Endothelial cell of umbilical vein (primary cell): ENCODE measurements around the gene MAT2B. TPM values are rescaled to one million over a fixed set of nuclear protein-coding genes. Genes with fewer than 3 reads are reported as not detected.

Experiments used
- BruUV-seq: library from RNA; stranded (reverse); fragments of 400-500 nt; replicated peaks from 2 replicates; lab custom pipeline; 2021; lab: Mats Ljungman, UMichigan
- CTCF ChIA-PET: fragments of 300-600, 350-600 bp; sonication (Branson Sonifier 250); formaldehyde crosslinking; loops from one replicate; lab custom pipeline; 2021; ENCODE audit warnings: antibody characterized with exemption, inconsistent platforms; lab: Charles Lee
- POLR2A ChIA-PET: fragments of 300-600, 350-600 bp; sonication (Branson Sonifier 250); formaldehyde crosslinking; loops from one replicate; lab custom pipeline; 2021; ENCODE audit warnings: antibody characterized with exemption, inconsistent platforms; lab: Charles Lee
- DNase-seq: peaks from one replicate; pipeline ENCODE4 v3.0.0-alpha.2; 2011; ENCODE audit warnings: low read depth, low spot score
- FAIRE-seq: peaks from 2 replicates; lab custom pipeline; 2011; peaks lifted over from hg19 to GRCh38; lab: Jason Lieb, UNC
- H2AFZ ChIP-seq: 2 replicates; pipeline ENCODE4 v1.6.0; 2012; ENCODE audit warnings: low read depth, low read length, control low read depth, inconsistent platforms
- H3K27ac ChIP-seq: 2 replicates; pipeline ENCODE4 v1.5.1; 2011; ENCODE audit warnings: low read depth, mild to moderate bottlenecking, control low read depth, low read length, moderate library complexity; ENCODE audit not compliant: insufficient read depth
- H3K27me3 ChIP-seq, 2 experiments: 2 replicates each; pipeline versions ENCODE4 v1.6.0 to v1.6.1; 2011; ENCODE audit warnings: low read length in 2 of 2, mixed read lengths in 1 of 2; ENCODE audit not compliant: control insufficient read depth in 2 of 2, insufficient read depth in 2 of 2
- H3K36me3 ChIP-seq, 2 experiments: 2 replicates in 1 of 2; 3 replicates in 1 of 2; pipeline ENCODE4 v1.5.1; 2011; ENCODE audit warnings: low read length in 2 of 2, mild to moderate bottlenecking in 1 of 2, moderate library complexity in 1 of 2; ENCODE audit not compliant: control insufficient read depth in 2 of 2, insufficient read depth in 2 of 2; ENCODE audit errors: extremely low read depth in 1 of 2
- H3K4me1 ChIP-seq: 3 replicates; pipeline ENCODE4 v1.5.1; 2011; ENCODE audit warnings: mild to moderate bottlenecking, low read length; ENCODE audit not compliant: control insufficient read depth, insufficient read depth; ENCODE audit errors: extremely low read depth
- H3K4me2 ChIP-seq: 2 replicates; pipeline ENCODE4 v1.6.1; 2011; ENCODE audit warnings: low read length, control low read depth, mixed read lengths; ENCODE audit not compliant: insufficient read depth
- H3K4me3 ChIP-seq, 3 experiments: fragments of 200-600 bp in 1 of 3; sonication (generic), shearing (Covaris generic) in 1 of 3; replicated peaks in 1 of 3; 2 replicates each; pipeline ENCODE4 v1.5.1; 2011 to 2016; ENCODE audit warnings: control low read depth in 3 of 3, low read length in 3 of 3, mild to moderate bottlenecking in 2 of 3, inconsistent platforms in 1 of 3, low read depth in 1 of 3, moderate library complexity in 1 of 3; ENCODE audit not compliant: insufficient read depth in 1 of 3
- H3K79me2 ChIP-seq: 2 replicates; pipeline ENCODE4 v1.6.0; 2012; ENCODE audit warnings: low read length, inconsistent platforms; ENCODE audit not compliant: control insufficient read depth, insufficient read depth
- H3K9ac ChIP-seq: replicated peaks from 2 replicates; pipeline ENCODE3; 2011; ENCODE audit warnings: low read length, control low read depth; ENCODE audit not compliant: insufficient read depth; ENCODE audit errors: extremely low read depth
- H3K9me1 ChIP-seq: replicated peaks from 3 replicates; pipeline ENCODE4 v1.6.0; 2011; ENCODE audit warnings: mild to moderate bottlenecking, low read length; ENCODE audit not compliant: control insufficient read depth, insufficient read depth; ENCODE audit errors: extremely low read depth
- H3K9me3 ChIP-seq: replicated peaks from 2 replicates; pipeline ENCODE4 v1.5.1; 2012; ENCODE audit warnings: low read length, inconsistent platforms; ENCODE audit not compliant: control insufficient read depth, insufficient read depth
- H4K20me1 ChIP-seq: replicated peaks from 2 replicates; pipeline ENCODE3; 2011; ENCODE audit warnings: mild to moderate bottlenecking, low read length; ENCODE audit not compliant: control insufficient read depth, insufficient read depth; ENCODE audit errors: extremely low read depth
- CTCF ChIP-seq, 2 donors: IDR thresholded peaks; 1 replicate in 1 of 2; 2 replicates in 1 of 2; pipeline ENCODE4 v1.5.1; 2011; ENCODE audit warnings: low read length in 2 of 2, mild to moderate bottlenecking in 2 of 2, moderate library complexity in 2 of 2, control low read depth in 1 of 2, inconsistent platforms in 1 of 2, low read depth in 1 of 2; ENCODE audit not compliant: insufficient read depth in 1 of 2; ENCODE audit errors: extremely low read depth in 1 of 2
- EZH2 ChIP-seq: IDR thresholded peaks from 2 replicates; pipeline ENCODE4 v1.6.1; 2012; ENCODE audit warnings: borderline replicate concordance, low read depth, mild to moderate bottlenecking, moderate library complexity, low read length, inconsistent platforms; ENCODE audit not compliant: severe bottlenecking
- FOS ChIP-seq: IDR thresholded peaks from 2 replicates; pipeline ENCODE4 v1.6.1; 2011; ENCODE audit warnings: mild to moderate bottlenecking, low read length, moderate library complexity, borderline replicate concordance; ENCODE audit not compliant: insufficient read depth
- GATA2 ChIP-seq: IDR thresholded peaks from 2 replicates; pipeline ENCODE4 v1.7.0; 2011; ENCODE audit warnings: low read depth, mild to moderate bottlenecking, moderate library complexity, mixed read lengths, low read length; ENCODE audit not compliant: insufficient read length, insufficient read depth
- JUN ChIP-seq: IDR thresholded peaks from 2 replicates; pipeline ENCODE4 v1.6.1; 2011; ENCODE audit warnings: borderline replicate concordance, low read depth; ENCODE audit not compliant: insufficient read length, insufficient read depth
- MAX ChIP-seq: IDR thresholded peaks from 2 replicates; pipeline ENCODE4 v1.6.1; 2011; ENCODE audit not compliant: insufficient read depth, insufficient read length
- MYC ChIP-seq: IDR thresholded peaks from one replicate; pipeline ENCODE4 v1.6.1; 2011; ENCODE audit warnings: mild to moderate bottlenecking, low read depth, low read length
- POLR2A ChIP-seq: IDR thresholded peaks from 2 replicates; pipeline ENCODE4 v1.6.1; 2012; ENCODE audit warnings: low read depth, mild to moderate bottlenecking, control low read depth, low read length
- POLR2AphosphoS5 ChIP-seq: IDR thresholded peaks from 2 replicates; pipeline ENCODE4 v1.6.1; 2012; ENCODE audit warnings: low read depth, mild to moderate bottlenecking, control low read depth, low read length, moderate library complexity; ENCODE audit not compliant: insufficient read depth
- dilution Hi-C: fragments of 300-500 bp; cut with MboI; formaldehyde crosslinking; loops from one replicate; pipeline ENCODE4 v1.15.0; 2019; ENCODE audit warnings: low sequenced_read_pairs; ENCODE audit not compliant: extremely low pct_ligation_motif_present
- intact Hi-C: fragments of 100-400 bp; cut with micrococcal nuclease; formaldehyde crosslinking; loops from one replicate; pipeline ENCODE4 v1.10.0; 2022
- polyA plus RNA-seq, 4 experiments: library from polyadenylated mRNA; depleted of rRNA in 3 of 4; stranded (reverse) in 3 of 4; unstranded in 1 of 4; fragments of >200 nt; gene quantifications; 2 replicates each; pipeline versions ENCODE4 v1.2.1 to v1.2.3, GENCODE V29; 2011 to 2012; ENCODE audit warnings: missing spikeins in 1 of 4
- total RNA-seq: library from RNA; stranded (reverse); gene quantifications from 2 replicates; pipeline ENCODE4 v1.2.3, GENCODE V29; 2021

MAT2B gene
- total and polyA plus RNA-seq, 2 donors (not counting 3 experiments of a cell fraction or from before 2014, with no cell fraction given): 41.5 to 101 TPM

- no peak overlapping the region for H2AFZ ChIP-seq
- H3K4me2 ChIP-seq: no peak overlapping the region
- H3K4me1 ChIP-seq: no peaks in the 10 kb centered on the region
- peaks cover 0 to 5% of the 10 kb centered on the region in 2 experiments for H3K27me3 ChIP-seq
- no peak overlapping the region for H3K4me3 ChIP-seq
- TF ChIP-seq MYC (no peak), FOS (no peak), CTCF (IDR thresholded peaks at IDR 0.05; ENCODE audit: extremely low read depth in 1 of 2, insufficient read depth in 1 of 2, low read depth in 1 of 2, low read length in 2 of 2) (no peak), POLR2A (no peak), EZH2 (no peak), MAX (no peak), GATA2 (no peak), POLR2AphosphoS5 (no peak), JUN (no peak)
- H3K79me2 ChIP-seq: no peaks in the 10 kb centered on the region
- H3K9ac ChIP-seq: no peak overlapping the region
- DNase-seq: no peak
- no peaks in the 10 kb centered on the region for H3K36me3 ChIP-seq
- intact Hi-C loops: no loop called here
- dilution Hi-C loops: no loop called here
- no peaks in the 10 kb centered on the region for H4K20me1 ChIP-seq
- H3K9me3 ChIP-seq: no peaks in the 10 kb centered on the region
- FAIRE-seq: no peak
- H3K9me1 ChIP-seq: no peaks in the 10 kb centered on the region
- BruUV-seq: no TSS peak
- ChIA-PET CTCF (no interaction called here), POLR2A (no interaction called here)
- H3K27ac ChIP-seq: no peak overlapping the region
Measured at GRCh38 chr5:163551156-163551555, 45.7 kb downstream of the MAT2B start.
